ENCODE data around the gene SLC25A40.

DNA sequence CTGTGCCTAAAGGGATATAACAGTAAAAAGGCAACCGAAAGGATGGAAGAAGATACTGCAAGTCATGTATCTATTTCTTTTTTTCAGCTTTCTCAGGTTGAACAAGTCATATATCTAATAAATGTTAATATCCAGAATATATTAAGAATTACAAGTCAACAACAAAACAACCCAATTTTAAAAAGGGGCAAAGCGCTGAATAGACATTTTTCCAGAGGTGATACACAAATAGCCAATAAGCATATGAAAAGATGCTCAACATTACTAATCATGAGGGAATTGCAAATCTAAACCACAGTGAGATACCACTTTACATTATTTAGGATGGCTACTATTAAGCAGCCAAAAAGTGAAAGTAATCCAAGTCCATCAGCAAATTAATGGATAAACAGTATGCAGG is 23.1 kb upstream of the SLC25A40 start:
- TF ChIP-seq POLR2A (IDR thresholded peaks at IDR 0.05; ENCODE audit: low read length) (no peak), GATA1 (IDR thresholded peaks at IDR 0.05; ENCODE audit: low read depth, low read length) (no peak)
